Cardiac muscle cell (in vitro differentiated cells and primary cell): ENCODE data around the gene ADAMTS19. TPM values are rescaled to one million over a fixed set of nuclear protein-coding genes. Genes with fewer than 3 reads are reported as not detected.

Experiments used
- DNase-seq, 2 donors: peaks; one replicate each; pipeline versions ENCODE4 v3.0.0 to v3.0.0-alpha.2; 2010 to 2017; ENCODE audit warnings: low read depth in 1 of 2, low spot score in 1 of 2
- H3K27ac ChIP-seq: fragments of 200-600 bp; sonication (generic); 2 replicates; pipeline ENCODE4 v1.5.1; 2016
- H3K27me3 ChIP-seq: fragments of 200-600 bp; sonication (generic); 2 replicates; pipeline ENCODE4 v1.6.0; 2016; ENCODE audit warnings: control low read depth
- H3K36me3 ChIP-seq: fragments of 200-600 bp; sonication (generic); 2 replicates; pipeline ENCODE4 v1.5.1; 2016; ENCODE audit warnings: control low read depth
- H3K4me1 ChIP-seq: fragments of 200-600 bp; sonication (generic); 2 replicates; pipeline ENCODE4 v1.8.1; 2017; ENCODE audit warnings: low read depth, mild to moderate bottlenecking, mixed run types
- H3K4me3 ChIP-seq: fragments of 200-600 bp; sonication (generic); 2 replicates; pipeline ENCODE4 v1.5.1; 2016; ENCODE audit warnings: mild to moderate bottlenecking
- H3K9me3 ChIP-seq: fragments of 200-600 bp; sonication (generic); 2 replicates; pipeline ENCODE4 v1.5.1; 2017; ENCODE audit warnings: low read depth, mild to moderate bottlenecking, control low read depth
- CTCF ChIP-seq: IDR thresholded peaks from 2 replicates; pipeline ENCODE4 v1.5.1; 2012; ENCODE audit warnings: low read depth, mild to moderate bottlenecking, low read length
- polyA plus RNA-seq: library from polyadenylated mRNA; unstranded; fragments of >200 nt; fragmentation: Nextera tagmentation; extraction: Ambion mirVana; gene quantifications from 2 replicates; pipeline ENCODE4 v1.2.1, GENCODE V29; 2016
- total RNA-seq: library from RNA; depleted of rRNA; stranded (reverse); fragments of >200 nt; gene quantifications from 2 replicates; pipeline ENCODE4 v1.2.3, GENCODE V29; 2016

The ADAMTS19 gene
- total and polyA plus RNA-seq, 2 experiments from 2014 or later: 26.6 to 111 TPM

DNA sequence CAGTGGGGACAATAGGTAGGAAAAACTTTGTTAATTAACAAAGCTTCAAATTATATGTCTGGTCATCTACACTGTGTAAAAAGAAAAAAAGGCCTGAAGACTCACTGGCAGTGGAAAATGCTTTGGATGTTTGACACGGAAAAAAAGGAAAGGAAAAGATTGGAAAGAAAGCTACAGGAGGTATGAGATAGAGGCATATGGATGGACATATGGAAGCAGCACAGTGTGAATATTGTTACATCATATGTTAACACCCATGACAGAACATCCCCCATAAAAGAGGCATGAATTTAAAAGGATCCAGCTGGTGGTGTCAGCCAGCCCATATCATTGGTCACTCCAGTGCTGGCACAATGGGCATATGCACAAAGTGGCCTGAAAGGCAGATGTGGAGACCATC, 19.0 kb upstream of the ADAMTS19 start:
- Histone ChIP-seq H3K27ac (no peak overlapping the region), H3K36me3 (no peaks in the 10 kb centered on the region), H3K4me3 (no peak overlapping the region), H3K9me3 (no peaks in the 10 kb centered on the region), H3K4me1 (peaks cover 14% of the 10 kb centered on the region), H3K27me3 (no peaks in the 10 kb centered on the region)
- no peak for TF ChIP-seq CTCF
- no peak for DNase-seq

DNA sequence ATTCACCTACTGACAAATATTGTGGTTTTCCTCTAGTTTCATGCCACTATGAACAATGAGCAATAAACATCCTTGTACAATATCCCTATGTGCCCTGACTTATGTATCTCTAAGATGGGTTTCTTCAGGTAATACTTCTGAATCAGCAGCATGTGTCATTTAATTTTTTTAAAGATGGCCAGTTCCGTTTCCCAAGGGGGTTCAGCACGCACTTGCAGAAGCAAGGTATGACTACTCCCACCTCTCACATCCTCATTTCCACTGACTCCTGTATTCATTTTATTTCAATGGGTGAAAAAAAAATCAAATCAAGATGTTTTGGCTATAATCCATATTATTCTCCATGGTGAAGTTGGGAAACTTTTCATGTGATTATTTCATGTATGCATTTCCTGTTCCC, 14.7 kb upstream of the ADAMTS19 start:
- no peaks in the 10 kb centered on the region for H3K27me3 ChIP-seq
- DNase-seq: no peak
- H3K27ac ChIP-seq: no peak overlapping the region
- H3K36me3 ChIP-seq: no peaks in the 10 kb centered on the region
- H3K4me3 ChIP-seq: no peak overlapping the region
- no peak for TF ChIP-seq CTCF
- H3K9me3 ChIP-seq: no peaks in the 10 kb centered on the region
- peaks cover 34% of the 10 kb centered on the region for H3K4me1 ChIP-seq

- DNase-seq: peak in 1 of 2 donors; percentile 35
- Histone ChIP-seq H3K27ac (no peak overlapping the region), H3K36me3 (no peaks in the 10 kb centered on the region), H3K4me3 (no peak overlapping the region), H3K27me3 (no peaks in the 10 kb centered on the region), H3K4me1 (peaks cover 31% of the 10 kb centered on the region), H3K9me3 (no peaks in the 10 kb centered on the region)
- no peak for TF ChIP-seq CTCF
Observed at GRCh38 chr5:129447968-129448367, 12.1 kb upstream of the ADAMTS19 start.

DNA sequence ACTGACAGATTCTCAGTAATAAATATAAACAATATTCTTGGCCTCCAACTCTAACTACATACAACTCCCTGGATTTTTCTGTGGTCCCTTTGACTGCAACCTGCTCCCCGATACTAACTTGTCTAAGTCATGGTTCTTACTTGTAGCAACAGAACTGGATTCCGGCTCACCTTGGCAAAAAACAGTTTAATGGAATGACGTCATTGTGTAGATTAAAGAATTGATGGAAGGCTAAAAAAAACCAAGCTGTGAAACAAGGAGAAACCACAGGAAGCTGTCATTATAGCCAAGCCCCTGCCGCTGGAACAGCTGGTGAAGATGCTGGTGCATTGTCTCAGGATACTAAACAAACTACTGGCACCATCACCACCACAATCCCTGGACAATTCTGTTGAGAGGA, 11.4 kb upstream of the ADAMTS19 start:
- Histone ChIP-seq H3K4me3 (no peak overlapping the region), H3K27ac (no peak overlapping the region), H3K27me3 (no peaks in the 10 kb centered on the region), H3K9me3 (no peaks in the 10 kb centered on the region), H3K4me1 (peaks cover 30% of the 10 kb centered on the region), H3K36me3 (no peaks in the 10 kb centered on the region)
- no peak for DNase-seq
- no peak for TF ChIP-seq CTCF

DNA sequence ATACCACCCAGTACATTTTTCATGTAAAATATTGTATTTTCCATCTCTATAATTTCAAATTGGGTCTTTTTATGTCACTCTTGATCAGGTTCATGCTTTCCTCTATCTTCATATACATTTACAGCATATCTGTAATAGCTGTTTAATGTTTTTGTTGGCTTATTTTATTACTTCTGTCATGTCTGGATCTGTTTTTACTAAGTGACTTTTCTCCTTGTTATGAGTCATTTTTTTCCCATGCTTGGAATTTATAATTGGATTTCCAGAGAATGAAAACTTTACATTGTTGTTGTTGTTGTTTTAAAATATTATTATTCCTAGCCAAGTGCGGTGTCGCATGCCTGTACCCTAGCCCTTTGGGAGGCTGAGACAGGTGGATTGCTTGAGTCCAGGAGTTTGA, 5.6 kb upstream of the ADAMTS19 start:
- Histone ChIP-seq H3K27me3 (no peaks in the 10 kb centered on the region), H3K36me3 (no peaks in the 10 kb centered on the region), H3K4me3 (no peak overlapping the region), H3K4me1 (peaks cover 23% of the 10 kb centered on the region), H3K27ac (no peak overlapping the region), H3K9me3 (no peaks in the 10 kb centered on the region)
- no peak for TF ChIP-seq CTCF
- no peak for DNase-seq

DNA sequence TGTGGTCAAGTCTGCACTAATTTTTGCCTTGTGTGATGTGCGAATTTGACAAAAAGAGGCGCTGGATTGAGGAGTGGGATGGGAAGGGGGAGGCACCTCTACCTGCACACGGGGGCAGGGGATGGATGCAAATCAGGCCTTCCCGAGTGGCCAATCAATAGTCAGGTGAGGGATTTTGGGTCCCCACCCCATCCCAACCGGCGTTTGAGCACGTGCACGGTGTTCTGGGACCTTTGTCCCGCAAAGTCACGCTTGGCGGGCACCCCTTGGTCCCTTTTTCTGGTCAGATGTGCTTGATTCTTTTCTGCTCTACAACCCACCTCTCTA, 685 bp upstream of the ADAMTS19 start:
- Histone ChIP-seq H3K4me3 (peak overlapping the region; percentile 95), H3K9me3 (no peaks in the 10 kb centered on the region), H3K36me3 (peaks cover 2% of the 10 kb centered on the region), H3K27ac (peak overlapping the region; percentile 82), H3K4me1 (peaks cover 45% of the 10 kb centered on the region), H3K27me3 (no peaks in the 10 kb centered on the region)
- peak in 1 of 2 donors; percentile 23 for DNase-seq
- no peak for TF ChIP-seq CTCF
